VCaP (cell line): Measurements from ENCODE around the gene ALPL.
"Not testable (repeated sequence)": the region's sequence is repeated elsewhere in the genome, so short reads cannot be mapped to it uniquely, and the experiment has no call there.

Source experiments
- H3K27ac ChIP-seq: fragments of 450-650 bp; 2 replicates; pipeline ENCODE4 v1.5.1; 2017
- TF ChIP-seq, protein P1 (sequence below): fragments of 450-650 bp; conservative IDR thresholded peaks from 2 replicates; pipeline ENCODE4 v1.5.1; 2017; ENCODE audit warnings: mild to moderate bottlenecking, moderate library complexity

Gene ALPL

DNA sequence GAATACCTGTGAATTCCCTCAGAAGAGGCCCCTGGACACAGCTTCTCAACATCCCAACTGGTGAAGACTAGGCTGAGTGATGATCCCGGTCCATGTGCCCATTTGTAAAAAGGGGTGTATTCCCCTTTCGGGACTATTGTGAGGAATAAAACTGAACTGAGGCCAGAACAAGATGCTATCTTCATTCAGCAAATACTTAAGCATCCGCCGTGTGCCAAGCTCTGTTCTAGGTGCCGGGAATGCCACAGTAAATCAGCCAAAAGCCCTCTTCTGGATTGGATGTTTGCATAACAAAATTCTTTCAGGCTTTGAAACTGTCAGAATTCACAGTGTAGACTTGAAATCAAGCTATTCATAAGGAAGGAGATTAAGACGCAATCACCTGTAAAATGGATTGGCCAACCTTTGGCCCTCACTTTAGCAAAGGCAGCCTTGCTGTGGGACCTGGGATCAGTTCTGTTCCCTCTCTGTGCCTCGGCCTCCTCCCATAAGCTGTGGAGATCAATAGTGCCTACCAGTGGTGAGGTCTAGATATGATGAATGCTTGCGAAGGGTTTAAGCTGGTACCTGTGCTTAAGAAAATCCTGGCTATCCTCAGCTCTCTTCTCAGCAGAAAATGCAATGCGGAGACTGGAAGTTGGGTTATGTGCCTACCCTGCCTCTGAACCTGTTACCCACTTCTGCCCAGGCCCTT lies 1.8 kb downstream of the ALPL start:
- H3K27ac ChIP-seq, result no peak overlapping the region
- TF ChIP-seq, protein P1, sequence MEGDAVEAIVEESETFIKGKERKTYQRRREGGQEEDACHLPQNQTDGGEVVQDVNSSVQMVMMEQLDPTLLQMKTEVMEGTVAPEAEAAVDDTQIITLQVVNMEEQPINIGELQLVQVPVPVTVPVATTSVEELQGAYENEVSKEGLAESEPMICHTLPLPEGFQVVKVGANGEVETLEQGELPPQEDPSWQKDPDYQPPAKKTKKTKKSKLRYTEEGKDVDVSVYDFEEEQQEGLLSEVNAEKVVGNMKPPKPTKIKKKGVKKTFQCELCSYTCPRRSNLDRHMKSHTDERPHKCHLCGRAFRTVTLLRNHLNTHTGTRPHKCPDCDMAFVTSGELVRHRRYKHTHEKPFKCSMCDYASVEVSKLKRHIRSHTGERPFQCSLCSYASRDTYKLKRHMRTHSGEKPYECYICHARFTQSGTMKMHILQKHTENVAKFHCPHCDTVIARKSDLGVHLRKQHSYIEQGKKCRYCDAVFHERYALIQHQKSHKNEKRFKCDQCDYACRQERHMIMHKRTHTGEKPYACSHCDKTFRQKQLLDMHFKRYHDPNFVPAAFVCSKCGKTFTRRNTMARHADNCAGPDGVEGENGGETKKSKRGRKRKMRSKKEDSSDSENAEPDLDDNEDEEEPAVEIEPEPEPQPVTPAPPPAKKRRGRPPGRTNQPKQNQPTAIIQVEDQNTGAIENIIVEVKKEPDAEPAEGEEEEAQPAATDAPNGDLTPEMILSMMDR, result peak; percentile 27; the same call in 1 of the 2 replicates

DNA sequence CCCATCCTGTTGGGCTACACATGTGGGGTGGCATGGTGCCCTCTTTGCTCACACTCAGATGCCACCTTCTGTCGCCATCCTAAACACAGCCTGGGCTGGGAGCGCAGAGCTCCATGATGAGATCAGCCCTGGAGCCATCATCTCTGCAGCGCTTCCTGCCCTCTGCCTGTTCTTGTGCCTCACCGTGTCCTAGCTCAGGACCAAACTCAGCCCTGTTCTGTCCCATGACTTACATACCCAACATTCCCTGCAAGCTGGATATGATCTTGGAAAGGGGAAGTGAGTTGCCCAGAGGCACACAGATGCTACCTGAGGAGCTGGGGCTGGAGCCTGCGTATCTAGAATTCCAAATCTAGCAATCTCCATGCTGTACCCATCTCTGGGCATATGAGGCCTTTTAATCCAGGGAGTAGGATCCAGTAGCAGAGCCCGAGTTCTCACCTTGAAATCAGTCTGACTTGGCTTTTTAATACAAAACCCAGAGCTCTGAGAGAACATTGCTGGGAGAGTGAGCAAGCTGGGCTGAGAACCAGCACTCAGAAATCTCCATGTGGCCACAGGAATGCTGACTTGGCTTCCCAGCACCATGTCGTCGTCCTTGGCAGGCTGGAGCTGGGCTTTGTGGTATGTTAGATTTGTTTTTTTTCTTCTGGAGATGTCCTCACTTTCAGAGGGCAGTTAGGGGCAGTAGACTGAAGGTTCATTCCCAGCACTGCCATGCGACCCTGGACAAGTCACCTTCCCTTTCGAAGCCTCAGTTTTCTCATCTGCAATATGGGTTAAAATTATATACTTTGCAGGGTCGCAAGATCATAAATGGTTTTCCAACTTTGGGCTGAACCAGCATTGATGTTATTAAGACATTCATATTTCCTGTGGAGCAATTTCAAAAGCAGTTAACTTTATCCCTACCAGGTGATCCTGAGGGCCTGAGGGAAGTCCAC lies 2.6 kb downstream of the ALPL start:
- TF ChIP-seq, protein P1, result no peak
- no peak overlapping the region for H3K27ac ChIP-seq

DNA sequence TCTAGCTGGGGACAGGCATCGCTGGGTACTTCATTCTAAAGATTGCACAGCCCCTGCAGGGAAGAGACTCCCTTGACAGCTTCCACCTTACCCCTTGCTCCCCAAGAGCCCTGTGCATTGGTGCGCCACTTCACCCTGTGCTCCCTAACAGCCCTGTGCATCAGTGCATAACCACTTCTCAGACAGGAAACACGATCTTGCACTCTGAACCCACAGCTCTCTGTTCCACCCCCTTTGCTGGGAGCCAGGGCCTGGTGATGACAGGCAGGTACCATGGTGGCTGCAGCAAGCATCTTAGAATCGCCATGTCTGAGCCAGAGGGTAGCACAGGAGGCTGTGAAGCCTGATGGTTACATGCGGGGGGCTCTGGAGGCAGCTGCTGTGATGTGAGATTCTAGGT lies 5.0 kb downstream of the ALPL start:
- no peak overlapping the region for H3K27ac ChIP-seq
- TF ChIP-seq, protein P1, result no peak

- TF ChIP-seq, protein P1, result no peak
- H3K27ac ChIP-seq, result no peak overlapping the region
These were observed 8.0 kb downstream of the ALPL start for GRCh38 chr1:21517161-21517589.

DNA sequence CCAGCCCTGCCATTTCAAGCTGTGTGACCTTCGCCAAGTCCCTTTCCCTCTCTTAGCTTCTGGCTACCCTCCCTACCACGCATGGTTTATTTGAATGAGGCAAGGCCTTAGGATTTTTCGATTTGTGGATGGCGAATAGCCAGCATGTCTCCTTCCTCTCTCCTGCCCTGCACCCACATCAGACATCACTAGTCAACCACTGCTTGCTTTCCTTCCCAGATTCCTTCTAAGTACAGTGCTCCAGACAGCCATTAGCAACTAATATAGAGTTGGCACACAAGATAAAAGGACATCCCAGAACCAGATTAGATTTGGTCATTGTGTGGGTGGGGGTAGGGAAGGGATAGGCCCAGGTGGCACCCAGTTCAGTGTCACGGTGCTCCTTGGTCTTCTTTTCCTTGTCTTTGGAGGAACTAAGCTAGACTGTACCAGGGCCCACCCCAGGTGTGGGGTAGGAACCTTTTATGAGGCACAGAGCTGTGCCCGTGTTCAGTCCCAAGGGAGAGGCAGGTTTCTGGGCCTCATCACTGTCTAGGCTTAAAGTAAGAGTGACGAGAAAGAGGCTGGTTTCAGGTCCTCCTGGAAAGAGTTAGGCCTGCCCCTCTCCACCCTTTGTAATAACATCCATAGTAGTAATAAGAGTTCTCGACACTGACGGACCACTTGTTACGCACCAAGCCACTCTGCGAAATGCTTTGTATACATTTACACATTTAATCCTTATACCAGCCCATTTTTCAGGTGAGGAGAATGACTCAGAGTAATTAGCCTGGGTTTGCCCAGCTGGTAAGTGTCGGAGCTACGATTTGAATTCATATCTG lies 8.6 kb downstream of the ALPL start:
- no peak overlapping the region for H3K27ac ChIP-seq
- TF ChIP-seq, protein P1, result no peak

DNA sequence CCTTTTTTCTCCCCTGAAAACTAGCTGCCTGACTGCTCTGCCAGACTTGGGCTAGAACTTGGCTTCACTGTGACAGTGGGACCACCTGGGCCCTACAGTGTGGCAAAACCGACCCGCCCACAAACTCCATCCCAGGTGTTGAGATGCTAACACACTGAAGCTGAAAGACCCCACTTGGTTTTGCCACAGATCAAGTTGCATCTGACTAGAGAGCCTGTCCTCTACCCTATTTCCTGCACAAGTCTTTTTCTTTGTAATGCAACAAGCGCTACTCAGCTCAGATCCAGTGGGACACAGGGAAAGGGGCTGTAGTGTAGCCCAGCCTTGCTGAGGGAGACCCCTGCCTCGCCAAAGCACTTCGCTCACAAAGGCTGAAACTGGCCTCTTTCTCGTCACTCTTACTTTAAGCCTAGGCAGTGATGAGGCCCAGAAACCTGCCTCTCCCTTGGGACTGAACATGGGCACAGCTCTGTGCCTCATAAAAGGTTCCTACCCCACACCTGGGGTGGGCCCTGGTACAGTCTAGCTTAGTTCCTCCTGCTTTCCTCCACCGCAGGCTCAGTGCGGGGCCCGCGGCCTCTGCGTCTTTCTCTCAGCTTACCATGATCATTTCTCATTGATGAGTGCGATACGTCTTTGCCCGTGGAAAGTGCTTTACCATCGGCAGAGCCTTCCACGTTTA lies 9.7 kb downstream of the ALPL start:
- TF ChIP-seq, protein P1, result no peak
- H3K27ac ChIP-seq, result no peak overlapping the region

DNA sequence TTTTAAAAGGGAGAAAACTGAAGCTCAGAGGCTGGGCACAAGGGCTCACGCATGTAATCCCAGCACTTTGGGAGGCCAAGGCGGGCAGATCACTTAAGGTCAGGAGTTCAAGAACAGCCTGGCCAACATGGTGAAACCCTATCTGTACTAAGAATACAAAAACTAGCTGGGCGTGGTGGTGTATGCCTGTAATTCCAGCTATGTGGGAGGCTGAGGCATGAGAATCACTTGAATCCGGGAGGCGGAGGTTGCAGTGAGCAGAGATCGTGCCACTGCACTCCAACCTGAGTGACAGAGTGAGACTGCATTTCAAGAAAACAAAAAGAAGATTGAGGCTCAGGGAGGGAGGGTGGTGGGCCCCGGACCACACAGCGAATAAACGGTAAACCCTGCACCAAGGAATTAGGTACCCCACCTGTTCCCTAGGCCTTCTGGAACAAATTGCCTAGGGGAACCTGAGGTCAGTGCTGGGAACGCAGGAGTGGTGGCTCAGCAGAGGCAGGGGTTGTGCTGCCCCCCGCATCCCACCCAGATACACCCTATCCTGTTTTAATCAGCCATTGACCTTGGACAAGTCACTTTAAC lies 10.4 kb downstream of the ALPL start:
- not testable (repeated sequence) for H3K27ac ChIP-seq
